Measurements from ENCODE around the gene CHMP3.

DNA sequence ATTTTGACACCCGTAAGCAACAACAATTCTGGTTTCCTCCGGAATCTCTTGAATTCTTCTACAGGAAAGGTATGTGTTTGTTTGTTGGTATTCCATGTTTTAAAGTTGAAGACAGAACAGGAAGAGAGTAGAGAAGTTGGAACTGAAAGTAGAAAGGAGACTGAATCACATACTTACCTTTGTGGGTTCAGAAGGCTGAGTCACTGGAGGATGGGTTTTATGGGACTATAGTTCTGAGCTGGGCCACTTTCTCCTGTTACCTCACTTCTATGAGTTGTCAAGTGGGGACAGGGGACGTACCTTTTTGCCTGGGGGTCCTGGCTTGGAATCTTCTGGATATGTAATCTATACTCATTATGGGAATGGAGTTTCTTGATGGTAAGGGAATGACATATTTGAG is 81.2 kb downstream of the CHMP3 start:
- TF ChIP-seq, protein P1, sequence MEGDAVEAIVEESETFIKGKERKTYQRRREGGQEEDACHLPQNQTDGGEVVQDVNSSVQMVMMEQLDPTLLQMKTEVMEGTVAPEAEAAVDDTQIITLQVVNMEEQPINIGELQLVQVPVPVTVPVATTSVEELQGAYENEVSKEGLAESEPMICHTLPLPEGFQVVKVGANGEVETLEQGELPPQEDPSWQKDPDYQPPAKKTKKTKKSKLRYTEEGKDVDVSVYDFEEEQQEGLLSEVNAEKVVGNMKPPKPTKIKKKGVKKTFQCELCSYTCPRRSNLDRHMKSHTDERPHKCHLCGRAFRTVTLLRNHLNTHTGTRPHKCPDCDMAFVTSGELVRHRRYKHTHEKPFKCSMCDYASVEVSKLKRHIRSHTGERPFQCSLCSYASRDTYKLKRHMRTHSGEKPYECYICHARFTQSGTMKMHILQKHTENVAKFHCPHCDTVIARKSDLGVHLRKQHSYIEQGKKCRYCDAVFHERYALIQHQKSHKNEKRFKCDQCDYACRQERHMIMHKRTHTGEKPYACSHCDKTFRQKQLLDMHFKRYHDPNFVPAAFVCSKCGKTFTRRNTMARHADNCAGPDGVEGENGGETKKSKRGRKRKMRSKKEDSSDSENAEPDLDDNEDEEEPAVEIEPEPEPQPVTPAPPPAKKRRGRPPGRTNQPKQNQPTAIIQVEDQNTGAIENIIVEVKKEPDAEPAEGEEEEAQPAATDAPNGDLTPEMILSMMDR (IDR thresholded peaks at IDR 0.05; ENCODE audit: borderline replicate concordance, extremely low read depth, low read length, poor library complexity, severe bottlenecking), result no peak
- TF ChIP-seq EZH2 (IDR thresholded peaks at IDR 0.05; ENCODE audit: borderline replicate concordance, low read depth, low read length, severe bottlenecking), result no peak
